K562 (cell line): ENCODE data around the gene DNAJC12. TPM values are rescaled to one million over a fixed set of nuclear protein-coding genes. Genes with fewer than 3 reads are reported as not detected.
A peak's percentile ranks its signal among the peaks of the same experiment; 100 is the strongest.

Source experiments
- ARID3A ChIP-seq: IDR thresholded peaks from 2 replicates; pipeline ENCODE4 v1.6.1; 2012; ENCODE audit warnings: low read depth, low read length, improper control_type of control experiment, borderline replicate concordance
- DPF2 ChIP-seq: fragments of 450-650 bp; IDR thresholded peaks from 2 replicates; pipeline ENCODE4 v1.6.1; 2016
- MTA3 ChIP-seq: fragments of 450-650 bp; formaldehyde crosslinking; IDR thresholded peaks from 2 replicates; pipeline ENCODE4 v1.6.1; 2017; ENCODE audit warnings: mild to moderate bottlenecking, borderline replicate concordance
- RBFOX2 ChIP-seq: fragments of 200-400 bp; formaldehyde crosslinking; IDR thresholded peaks from 2 replicates; pipeline ENCODE4 v1.6.1; 2017; ENCODE audit warnings: low read depth, mild to moderate bottlenecking, low read length, moderate library complexity
- SMAD4 ChIP-seq: fragments of 250-450 bp; sonication (Bioruptor Pico); conservative IDR thresholded peaks from 2 replicates; pipeline ENCODE4 v1.8.0; 2021; ENCODE audit warnings: inconsistent platforms, mild to moderate bottlenecking, moderate library complexity
- SMARCC2 ChIP-seq: fragments of 450-650 bp; IDR thresholded peaks from 2 replicates; pipeline ENCODE4 v1.6.1; 2017; ENCODE audit warnings: antibody characterized with exemption, moderate library complexity, mild to moderate bottlenecking, low read depth
- ZBTB40 ChIP-seq, 2 experiments: fragments of 450-650 bp in 1 of 2; sonication (generic) in 1 of 2; formaldehyde crosslinking in 1 of 2; IDR thresholded peaks; 2 replicates each; pipeline versions ENCODE4 v1.7.1 to v1.9.0; 2016 to 2022; ENCODE audit warnings: inconsistent platforms in 1 of 2, mild to moderate bottlenecking in 1 of 2, missing genetic modification reagents in 1 of 2
- ZEB2 ChIP-seq: fragments of 450-650 bp; IDR thresholded peaks from 2 replicates; pipeline ENCODE4 v1.6.1; 2016
- ZMIZ1 ChIP-seq, 2 experiments: fragments of 150-350 bp in 1 of 2; IDR thresholded peaks; 2 replicates each; pipeline ENCODE4 v1.6.1; 2012 to 2016; ENCODE audit warnings: low read depth in 2 of 2, low read length in 2 of 2, mild to moderate bottlenecking in 1 of 2, moderate library complexity in 1 of 2
- ZNF143 ChIP-seq: sonication (generic); formaldehyde crosslinking; IDR thresholded peaks from 2 replicates; pipeline ENCODE4 v1.9.0; 2022; ENCODE audit warnings: mild to moderate bottlenecking, missing genetic modification reagents
- ZNF830 ChIP-seq: fragments of 250-450 bp; sonication (Bioruptor Pico); IDR thresholded peaks from 2 replicates; pipeline ENCODE4 v1.5.0; 2021; ENCODE audit warnings: mild to moderate bottlenecking
- polyA plus RNA-seq, 8 experiments: library from polyadenylated mRNA; depleted of rRNA in 4 of 8; stranded (reverse) in 5 of 8; unstranded in 3 of 8; fragments of >200 nt; fragmentation: Nextera tagmentation in 2 of 8; fragmentation: Illumina TruSeq in 1 of 8; extraction: Ambion mirVana in 2 of 8; extraction: Trizol in 1 of 8; gene quantifications; 2 replicates each; pipeline versions ENCODE4 v1.2.1 to v1.2.3, GENCODE V29; 2011 to 2014; ENCODE audit warnings: inconsistent platforms in 1 of 8, missing spikeins in 1 of 8
- total RNA-seq, 7 experiments: library from RNA; depleted of rRNA in 6 of 7; stranded (reverse); fragments of >200 nt in 6 of 7; fragmentation: Illumina TruSeq in 2 of 7; extraction: Trizol in 2 of 7; gene quantifications; 2 replicates each; pipeline versions ENCODE4 v1.2.1 to v1.2.3, GENCODE V29; 2011 to 2021; ENCODE audit warnings: low replicate concordance in 1 of 7

The DNAJC12 gene
- total and polyA plus RNA-seq, 9 of the 15 experiments (the other 6 are each of a cell fraction or from before 2014, with no cell fraction given): 7.4 to 95.9 (median 68.5) TPM

GRCh38 chr10:67790534-67791408, 47.2 kb downstream of the DNAJC12 start (continued):
- peak in 1 of 2 experiments; percentile 22; a peak in 1 of 4 replicates for TF ChIP-seq ZMIZ1 (IDR thresholded peaks at IDR 0.05; ENCODE audit: low read depth in 2 of 2, low read length in 2 of 2)
- peak; percentile 85; the same call in 1 of the 2 replicates for TF ChIP-seq SMAD4 (CRISPR knock-in tag)
- TF ChIP-seq ZBTB40 (IDR thresholded peaks at IDR 0.05): 0 out of 2 replicates have a peak, but pooled peaks have one; percentile 21
- no peak for TF ChIP-seq ZBTB40 (CRISPR knock-in tag; IDR thresholded peaks at IDR 0.05)
- TF ChIP-seq ARID3A: 0 out of 2 replicates have a peak, but pooled peaks have one; percentile 77
- no peak; the same call in 1 of the 2 replicates for TF ChIP-seq MTA3
- TF ChIP-seq ZNF830 (CRISPR knock-in tag): no peak
- peak; percentile 45 for TF ChIP-seq RBFOX2
- peak; percentile 68; the same call in 1 of the 2 replicates for TF ChIP-seq DPF2
- TF ChIP-seq ZEB2: 0 out of 2 replicates have a peak, but pooled peaks have one; percentile 58
- peak; percentile 46; the same call in 1 of the 2 replicates for TF ChIP-seq SMARCC2
- no peak for TF ChIP-seq ZNF143 (CRISPR knock-in tag)
